Lower leg skin (tissue), 3 donors: Measurements from ENCODE around the gene EFHC1.

Source experiments
- CTCF ChIP-seq, 3 donors: fragments of 450-650 bp; IDR thresholded peaks; one replicate each; pipeline ENCODE4 v1.5.1; 2016; ENCODE audit warnings: antibody characterized with exemption in 3 of 3, mild to moderate bottlenecking in 3 of 3, moderate library complexity in 2 of 3
- POLR2A ChIP-seq, 2 donors: fragments of 450-650 bp; IDR thresholded peaks; one replicate each; pipeline ENCODE4 v1.6.1; 2016 to 2017; ENCODE audit warnings: antibody characterized with exemption in 2 of 2, mild to moderate bottlenecking in 1 of 2, moderate library complexity in 1 of 2

GRCh38 chr6:52550014-52550575 is 130.0 kb downstream of the EFHC1 start:
- TF ChIP-seq CTCF (IDR thresholded peaks at IDR 0.05) (no peak), POLR2A (IDR thresholded peaks at IDR 0.05) (no peak)
